NCI-H460 (cell line): ENCODE results near the gene SRGAP2C. TPM values are rescaled to one million over a fixed set of nuclear protein-coding genes. Genes with fewer than 3 reads are reported as not detected.
"Not testable (repeated sequence)": the region's sequence is repeated elsewhere in the genome, so short reads cannot be mapped to it uniquely, and the experiment has no call there.

ENCODE experiments used
- DNase-seq: peaks from one replicate; pipeline ENCODE4 v3.0.0-alpha.2; 2016; ENCODE audit warnings: low read depth; ENCODE audit errors: extremely low read depth
- polyA plus RNA-seq: library from polyadenylated mRNA; depleted of rRNA; stranded (reverse); fragments of >200 nt; gene quantifications from 2 replicates; pipeline ENCODE4 v1.2.3, GENCODE V29; 2014; cell fraction: nucleus; rRNA removed
- total RNA-seq: library from RNA; depleted of rRNA; stranded (reverse); fragments of >200 nt; shearing (Covaris generic); gene quantifications from 2 replicates; pipeline ENCODE4 v1.2.3, GENCODE V29; 2014; rRNA removed

SRGAP2C gene
- total RNA-seq, result 16.7 and 17.7 TPM in 2 replicates
- polyA plus RNA-seq, result 12.6 and 16.4 TPM in 2 replicates

DNA sequence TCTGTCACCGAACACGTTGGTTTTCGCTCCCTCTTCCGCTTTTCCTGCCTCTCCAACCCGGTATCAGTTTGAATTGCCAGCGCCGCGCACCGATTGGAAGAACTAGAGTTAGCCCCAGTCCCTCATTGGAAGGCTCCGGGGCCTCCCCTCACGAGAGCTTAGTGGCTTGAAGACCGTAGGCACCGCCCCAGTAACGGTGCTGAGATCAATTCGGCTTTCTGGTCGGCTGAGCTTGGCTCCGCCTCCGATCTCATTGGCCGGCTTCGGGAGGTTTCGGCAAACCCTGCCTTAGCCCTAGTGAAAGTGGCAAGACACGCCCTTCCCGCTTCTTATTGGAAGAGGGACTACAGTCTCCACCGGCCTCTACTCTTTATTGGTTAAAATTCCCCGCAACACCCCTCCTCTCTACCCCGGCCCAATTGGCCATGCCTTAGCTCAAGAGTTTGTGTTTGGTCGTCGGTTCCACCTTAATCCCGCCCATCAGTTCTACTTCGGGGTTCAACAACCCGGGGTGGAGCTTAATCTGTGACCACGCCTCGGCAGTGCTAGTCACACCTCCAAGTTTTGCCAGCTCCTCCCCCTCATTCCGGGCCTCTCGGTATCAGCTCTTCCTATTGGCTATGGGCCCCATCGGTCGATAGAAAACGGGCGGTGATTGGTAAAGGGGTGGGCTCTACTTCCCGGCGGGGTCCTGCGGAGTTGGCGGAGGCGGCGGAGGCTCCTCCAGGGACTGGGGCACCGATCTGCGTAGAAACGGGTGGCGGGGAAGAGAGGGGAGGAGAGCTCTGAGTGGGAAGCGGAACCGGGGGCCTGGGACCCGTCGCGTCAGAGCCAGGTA, at the start of gene SRGAP2C, which contains the start of gene FAM72B:
TSS of gene SRGAP2C (plus strand) at position 686 of the 838 bp plus-strand sequence. CDS start 2,472 bp downstream, outside the sequence.
TSS of gene FAM72B (minus strand) at position 51 of the 838 bp plus-strand sequence. CDS start 851 bp downstream, outside the sequence.
- peak; percentile 98 for DNase-seq

DNA sequence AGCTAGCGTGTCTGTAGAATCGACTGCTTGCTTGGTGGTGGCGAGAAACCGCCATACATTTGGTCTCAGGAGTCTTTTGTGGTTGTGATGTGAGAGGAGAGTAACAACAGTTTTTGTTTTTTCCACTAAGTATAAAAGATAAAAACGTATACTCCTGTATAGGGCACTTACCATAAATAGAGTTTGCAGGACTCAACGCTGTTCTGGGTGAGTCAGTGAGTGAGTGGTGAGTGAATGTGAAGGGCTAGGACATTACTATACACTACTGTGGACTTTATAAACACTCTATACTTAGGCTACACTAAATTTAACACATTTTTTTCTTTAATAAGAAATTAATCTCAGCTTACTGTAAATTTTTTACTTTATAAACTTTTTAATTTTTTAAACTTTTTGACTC, 44.4 kb upstream of the SRGAP2C start:
- not testable (repeated sequence) for DNase-seq

DNA sequence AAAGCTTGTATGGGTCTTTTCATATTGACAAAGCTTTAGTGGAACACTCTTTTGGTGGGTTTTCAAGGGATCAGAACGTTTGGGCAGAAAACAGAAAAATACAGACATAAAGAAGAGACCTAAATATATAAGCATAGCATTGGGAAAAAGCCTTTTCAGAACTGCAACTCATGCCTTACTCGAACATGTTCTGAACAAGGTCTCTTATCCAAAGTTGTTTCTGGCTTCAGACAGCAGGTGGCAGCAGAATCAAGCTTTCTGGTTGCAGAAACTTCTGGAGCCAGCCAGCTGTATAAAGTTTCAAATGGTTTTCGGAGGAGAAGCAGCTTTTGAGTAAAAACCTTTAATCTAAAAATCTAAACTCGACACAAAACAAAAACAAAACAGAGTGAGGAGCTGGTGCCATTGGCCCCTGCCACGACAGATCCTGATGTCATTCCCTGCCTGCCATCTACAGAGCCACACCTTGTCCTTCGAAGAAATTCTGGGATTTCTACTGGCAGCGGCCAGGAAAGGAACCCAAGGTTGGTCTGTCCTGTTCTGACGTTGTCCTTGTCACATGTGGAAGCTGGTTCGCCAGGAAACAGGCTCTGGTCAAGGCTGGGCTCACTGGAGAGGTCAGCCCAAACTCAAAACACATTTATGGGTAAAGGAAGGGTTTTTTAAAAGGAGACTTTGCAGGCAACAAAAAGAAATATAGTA, 36.1 kb upstream of the SRGAP2C start:
- DNase-seq, result not testable (repeated sequence)

DNA sequence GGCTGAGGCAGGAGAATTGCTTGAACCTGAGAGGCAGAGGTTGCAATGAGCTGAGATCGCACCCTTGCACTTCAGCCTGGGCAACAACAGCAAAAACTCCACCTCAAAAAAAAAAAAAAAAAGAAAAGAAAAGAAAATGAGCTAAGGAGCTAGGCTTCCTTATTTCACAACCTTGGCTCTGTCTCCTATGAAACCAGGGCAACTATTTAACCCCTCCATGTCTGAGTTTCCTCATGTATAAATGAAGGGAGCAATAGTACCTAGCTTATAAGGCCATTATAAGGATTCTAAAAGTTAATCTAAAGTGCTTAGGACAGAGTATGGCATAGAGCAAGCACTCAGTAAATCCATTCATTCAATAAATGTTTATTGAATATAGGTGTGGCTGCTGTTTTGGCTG, 33.5 kb upstream of the SRGAP2C start:
- DNase-seq, result not testable (repeated sequence)

DNA sequence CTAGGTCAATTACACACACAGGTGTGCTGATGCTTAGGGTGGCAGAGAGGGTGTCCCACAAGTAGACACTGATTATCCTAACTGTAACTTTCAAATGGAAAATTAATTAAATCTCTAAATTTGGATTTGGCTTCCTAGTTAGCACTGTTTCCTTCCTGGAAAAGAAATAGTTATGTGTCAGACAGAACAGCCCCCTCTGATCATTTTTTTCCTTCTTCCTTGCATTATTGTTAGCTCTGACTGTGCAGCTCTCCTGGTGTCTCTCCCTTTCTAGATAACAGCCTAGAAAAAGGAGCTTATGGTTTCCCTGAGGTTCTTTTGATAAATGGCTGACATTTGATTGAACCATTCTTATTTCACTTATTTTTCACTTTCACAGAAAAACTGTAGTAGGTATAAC, 32.0 kb upstream of the SRGAP2C start:
- DNase-seq, result not testable (repeated sequence)

DNA sequence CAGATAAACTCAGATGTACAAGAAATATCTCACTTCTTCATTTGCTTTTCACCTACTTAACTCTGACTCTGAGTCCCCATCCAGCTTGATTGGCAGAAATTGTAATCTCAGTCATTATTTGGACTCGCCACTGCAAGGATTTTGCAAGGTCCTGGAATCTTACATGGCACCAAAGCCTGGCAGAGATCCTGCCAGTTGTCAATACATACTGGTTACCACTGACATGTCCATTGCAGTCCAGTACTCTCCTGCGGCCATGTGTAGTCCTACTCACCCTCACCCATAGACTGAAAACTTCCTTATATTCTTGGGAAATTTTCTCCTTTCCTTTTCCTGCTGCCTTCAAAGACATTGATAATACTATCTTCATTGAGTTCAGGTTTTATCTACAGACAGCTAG, 30.0 kb upstream of the SRGAP2C start:
- not testable (repeated sequence) for DNase-seq

DNA sequence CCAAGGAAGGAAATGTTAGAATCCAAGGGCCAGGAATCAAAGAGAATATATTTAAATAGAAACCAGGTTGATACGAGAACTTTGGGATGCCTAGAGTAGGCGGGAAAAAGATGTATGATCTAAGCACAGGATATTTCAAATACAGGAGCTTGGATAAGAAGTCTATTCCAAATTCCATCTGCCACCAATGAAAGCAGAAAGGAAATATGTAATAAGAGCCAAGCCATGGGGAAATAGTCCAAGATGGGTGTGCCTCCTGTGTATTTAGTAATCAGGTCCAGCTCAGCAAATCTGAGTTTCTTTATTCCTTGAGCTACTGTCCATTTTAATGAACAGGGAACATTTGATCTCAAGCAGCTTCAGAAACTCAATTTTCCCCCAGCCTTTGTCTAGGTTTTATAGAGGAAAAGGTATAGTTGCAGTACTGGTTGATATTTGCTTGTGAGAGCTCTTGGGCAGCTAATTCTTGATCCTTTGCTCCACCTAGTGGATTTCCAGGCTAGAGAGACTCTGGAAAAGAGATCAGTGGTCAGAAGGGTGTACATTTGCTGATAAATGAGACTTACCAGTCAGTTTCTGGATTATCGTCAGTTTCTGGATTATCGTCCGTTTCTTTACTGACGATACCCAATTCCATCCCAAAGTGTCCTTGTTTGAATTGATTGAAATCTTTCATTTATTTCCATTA, 29.0 kb upstream of the SRGAP2C start:
- peak; percentile 9 for DNase-seq

DNA sequence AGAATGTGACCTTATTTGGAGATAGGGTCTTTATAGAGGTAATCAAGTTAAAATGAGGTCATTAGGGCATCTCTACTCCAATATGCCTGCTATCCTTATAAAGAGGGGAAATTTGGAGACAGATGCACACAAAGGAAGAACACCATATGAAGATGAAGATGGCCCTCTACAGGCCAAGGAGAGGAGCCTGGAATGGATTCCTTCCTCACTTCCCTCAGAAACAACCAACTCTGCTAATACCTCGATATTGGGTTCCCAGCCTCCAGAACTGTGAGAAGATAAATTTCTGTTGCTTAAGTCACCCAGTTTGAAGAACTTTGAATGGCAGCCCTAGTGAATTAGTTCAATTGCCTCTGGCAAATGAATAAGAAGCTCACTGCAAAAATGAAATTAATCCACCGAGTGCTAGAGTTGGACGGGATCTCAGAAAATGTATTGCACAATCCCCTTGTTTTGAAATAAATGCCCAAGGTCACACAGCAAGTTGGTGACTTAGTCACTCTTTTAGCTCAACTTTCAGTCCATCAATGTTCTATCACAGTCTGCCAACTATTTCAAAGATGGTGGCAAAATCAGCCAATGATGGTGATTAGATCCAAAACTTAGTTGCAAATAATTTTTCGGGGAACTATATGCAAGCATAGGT, 27.7 kb upstream of the SRGAP2C start:
- not testable (repeated sequence) for DNase-seq

DNA sequence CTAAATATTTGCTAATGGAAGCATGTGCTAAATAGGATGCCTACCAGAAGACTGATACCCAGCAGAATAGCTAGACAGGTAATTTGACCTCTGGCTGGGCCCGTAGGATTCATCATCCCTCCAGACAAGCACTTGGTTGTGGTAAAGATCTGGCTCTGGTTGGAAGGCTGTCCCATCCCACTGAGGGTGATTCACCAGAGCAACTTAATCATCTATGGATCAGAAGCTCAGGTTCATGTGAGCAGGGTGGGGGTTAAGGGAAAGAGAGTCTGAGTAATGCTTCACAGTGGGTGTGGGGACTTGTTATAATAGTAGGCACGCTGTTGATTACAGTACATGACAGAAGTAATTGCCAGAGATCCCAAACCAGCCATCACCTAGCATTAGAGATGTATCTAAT, 27.2 kb upstream of the SRGAP2C start:
- DNase-seq, result not testable (repeated sequence)

DNA sequence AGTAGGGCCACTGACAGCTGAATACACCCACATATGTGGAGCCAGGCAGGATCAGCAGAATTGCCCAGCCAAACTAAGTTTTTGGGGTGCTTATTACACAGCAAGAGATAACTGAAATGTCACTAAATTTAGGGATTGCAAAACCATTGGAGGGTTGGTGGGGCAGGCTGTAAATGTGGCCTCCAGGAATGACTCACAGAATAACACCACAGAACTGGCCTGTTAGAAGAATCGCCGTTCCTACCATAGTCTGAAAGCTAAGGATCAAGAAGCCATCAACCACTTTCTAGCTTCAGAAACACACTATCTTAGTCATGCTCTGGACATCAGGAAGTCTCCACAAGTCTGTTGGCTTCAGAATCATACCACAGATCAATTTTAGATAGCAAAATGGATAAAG, 24.7 kb upstream of the SRGAP2C start:
- DNase-seq, result not testable (repeated sequence)

DNA sequence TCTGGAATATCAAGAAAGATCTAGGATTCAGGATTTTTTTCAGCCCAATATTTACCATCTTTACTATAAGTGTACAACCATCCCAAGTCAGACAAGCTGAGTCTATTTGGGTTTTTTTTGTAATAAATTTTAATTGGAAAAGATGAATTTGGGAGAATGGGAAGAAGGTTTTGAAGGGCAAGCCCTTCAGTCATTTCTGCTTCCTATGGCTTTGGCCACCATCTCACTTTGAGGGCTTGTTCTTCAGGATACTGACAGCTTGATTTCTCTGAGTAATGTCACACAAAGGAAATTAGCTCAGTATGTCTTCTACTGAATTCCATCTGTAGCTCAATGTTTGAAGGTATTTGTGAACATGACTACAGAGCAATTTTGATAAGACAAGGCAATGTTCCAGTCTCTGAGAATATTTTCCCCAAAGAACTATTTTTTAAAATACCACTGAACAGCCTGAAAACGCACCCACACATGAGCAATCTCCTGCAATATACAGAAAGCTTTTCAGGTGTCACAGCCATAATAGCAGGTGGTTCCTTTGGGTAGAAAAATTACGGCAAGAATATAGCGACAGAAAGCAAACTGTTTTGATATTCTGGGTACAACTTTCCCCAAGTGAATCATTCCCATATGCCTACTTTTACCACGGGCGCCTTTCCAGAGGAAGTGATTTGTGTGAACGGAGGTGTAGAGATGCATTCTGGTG, 23.4 kb upstream of the SRGAP2C start:
- DNase-seq, result not testable (repeated sequence)

DNA sequence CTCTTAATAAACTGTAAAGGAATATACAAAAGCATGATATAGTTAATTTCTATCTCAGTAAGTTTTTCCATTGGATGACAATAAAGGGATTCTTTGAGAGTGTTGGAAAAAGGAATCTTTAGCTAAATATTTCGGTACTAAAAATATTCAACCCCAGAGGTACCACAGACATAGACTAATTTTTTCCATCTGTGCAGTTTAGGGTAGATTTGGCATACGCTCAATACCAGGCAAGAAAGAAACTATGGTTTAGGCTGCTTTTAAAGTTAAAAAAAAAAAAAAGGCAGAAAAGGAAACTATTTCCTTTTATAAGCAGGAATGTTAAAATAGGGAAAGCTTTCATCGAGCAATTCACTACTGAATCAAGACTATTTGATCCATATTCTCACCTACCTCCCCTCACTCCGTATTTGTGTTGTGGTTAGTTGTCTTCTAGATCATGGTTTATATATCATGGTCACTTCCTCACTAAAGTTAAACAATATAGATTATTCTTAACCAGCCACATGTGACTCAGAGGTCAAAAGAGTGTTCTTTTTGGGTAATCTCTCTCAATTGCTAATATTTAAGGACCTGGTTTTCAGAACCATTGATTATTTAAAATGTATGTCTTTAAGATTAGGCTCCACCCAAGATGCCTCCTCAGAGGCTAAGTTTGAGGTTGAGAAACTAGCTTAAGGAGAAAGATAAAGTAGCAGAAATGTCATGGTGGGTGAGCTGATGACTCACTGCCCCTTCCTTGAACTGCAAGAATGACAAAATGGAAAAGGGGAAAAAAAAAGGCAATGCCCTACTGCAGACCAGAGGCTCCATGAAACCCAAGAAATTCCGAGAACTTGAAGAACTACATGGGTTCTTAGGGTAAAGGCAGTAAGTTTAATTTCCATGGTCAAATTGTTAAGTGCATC, 20.7 kb upstream of the SRGAP2C start:
- DNase-seq, result not testable (repeated sequence)

DNA sequence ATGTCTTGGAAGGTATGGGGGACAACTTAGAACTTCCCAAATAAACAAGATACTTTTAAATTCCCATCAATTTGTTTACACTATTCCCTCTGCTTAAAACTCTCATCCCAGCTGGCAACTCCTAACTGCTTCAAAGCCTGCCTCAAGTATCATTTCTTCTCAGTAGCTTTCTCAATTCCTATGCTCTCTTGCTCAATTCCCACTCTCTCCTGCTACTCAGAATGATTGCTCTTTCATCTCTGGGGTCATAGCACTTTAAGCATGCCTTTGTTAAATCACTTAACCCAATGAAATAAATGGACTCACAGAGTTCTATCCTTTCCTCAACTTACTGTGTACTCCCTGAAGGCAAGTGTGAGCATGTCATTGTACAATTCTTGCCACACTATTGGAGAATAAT, 19.5 kb upstream of the SRGAP2C start:
- not testable (repeated sequence) for DNase-seq

DNA sequence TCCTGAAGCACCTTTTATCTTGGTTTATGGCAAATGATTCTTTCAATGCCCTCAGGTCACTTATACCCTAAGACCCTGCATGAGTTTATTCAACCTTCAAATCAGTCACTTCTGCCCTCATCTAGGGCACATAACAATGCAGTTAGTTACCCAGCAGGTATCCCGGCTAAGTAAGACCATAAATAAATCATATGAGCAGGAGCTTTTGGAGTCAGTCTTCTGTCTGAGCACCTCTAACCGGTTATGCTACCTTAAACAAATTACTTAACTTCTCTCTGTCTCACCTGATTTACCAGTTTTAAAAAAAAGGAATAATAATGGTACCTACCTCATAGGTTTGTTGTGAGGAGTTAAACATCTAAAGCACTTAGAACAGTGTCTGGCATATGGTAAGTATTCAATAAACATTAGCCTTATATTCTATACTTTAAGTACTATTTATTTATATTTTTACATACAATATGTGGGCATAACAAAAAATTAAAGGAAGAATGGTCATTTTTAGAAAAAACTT, 17.5 kb upstream of the SRGAP2C start:
- DNase-seq, result not testable (repeated sequence)

DNA sequence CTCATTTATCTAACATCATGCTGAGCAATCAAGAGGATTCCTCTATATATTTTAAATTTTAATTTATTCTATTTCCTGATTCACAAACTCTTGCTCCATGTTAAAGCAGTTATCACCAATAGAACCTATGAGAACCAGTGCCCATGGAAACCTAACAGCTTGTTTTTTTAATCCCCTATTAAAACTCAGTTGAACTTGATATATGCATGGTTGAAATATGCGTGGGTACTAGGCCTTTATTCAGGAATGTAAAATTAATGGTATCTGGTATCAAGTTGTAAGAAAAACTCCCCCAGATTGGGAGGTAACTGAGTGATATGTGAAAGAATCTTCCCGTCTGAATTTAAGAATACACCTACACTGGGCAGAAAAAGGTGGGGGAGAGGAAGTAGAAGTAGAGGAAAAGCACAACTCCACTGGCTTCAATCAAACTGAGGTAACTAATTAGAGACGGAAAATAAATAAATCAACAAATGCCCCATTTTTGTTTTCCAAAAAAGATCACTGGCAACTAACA, 16.6 kb upstream of the SRGAP2C start:
- not testable (repeated sequence) for DNase-seq

DNA sequence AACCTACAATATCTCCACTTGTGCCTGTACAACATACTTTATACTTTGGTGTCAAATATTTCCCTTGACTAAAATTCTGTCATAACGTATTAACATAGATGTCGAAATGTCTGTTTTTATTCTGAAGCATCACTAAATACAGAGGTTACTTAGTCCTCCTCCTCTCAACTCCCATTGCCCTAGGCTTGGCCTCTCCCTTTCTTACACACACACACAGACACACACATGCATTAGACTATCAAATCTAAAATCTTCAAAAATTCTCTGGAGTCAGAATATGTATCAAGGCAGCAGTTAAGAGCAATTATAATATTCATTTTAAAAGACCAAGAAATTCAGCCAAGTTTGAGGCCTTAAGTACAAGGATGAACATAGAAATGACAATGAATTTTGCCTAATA, 8.1 kb upstream of the SRGAP2C start:
- DNase-seq, result not testable (repeated sequence)

DNA sequence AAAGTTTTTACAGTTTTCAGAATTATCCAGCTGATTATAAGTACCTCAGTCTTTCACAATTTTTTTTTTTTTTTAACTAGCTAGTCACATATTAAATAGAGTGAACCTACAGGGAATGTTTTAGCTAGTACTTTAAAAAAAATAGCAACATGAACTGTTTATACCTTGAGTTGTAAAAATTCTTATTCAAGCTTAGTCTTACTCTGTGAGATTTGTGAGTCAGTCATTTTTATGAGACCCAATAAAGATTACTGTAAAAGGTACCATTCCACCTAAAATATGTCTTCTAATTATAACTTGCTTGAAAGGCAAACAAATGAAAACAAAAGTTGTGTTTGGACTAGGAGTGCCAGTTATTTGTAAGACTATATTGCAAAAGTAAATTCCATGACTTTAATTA, 6.6 kb upstream of the SRGAP2C start:
- not testable (repeated sequence) for DNase-seq

DNA sequence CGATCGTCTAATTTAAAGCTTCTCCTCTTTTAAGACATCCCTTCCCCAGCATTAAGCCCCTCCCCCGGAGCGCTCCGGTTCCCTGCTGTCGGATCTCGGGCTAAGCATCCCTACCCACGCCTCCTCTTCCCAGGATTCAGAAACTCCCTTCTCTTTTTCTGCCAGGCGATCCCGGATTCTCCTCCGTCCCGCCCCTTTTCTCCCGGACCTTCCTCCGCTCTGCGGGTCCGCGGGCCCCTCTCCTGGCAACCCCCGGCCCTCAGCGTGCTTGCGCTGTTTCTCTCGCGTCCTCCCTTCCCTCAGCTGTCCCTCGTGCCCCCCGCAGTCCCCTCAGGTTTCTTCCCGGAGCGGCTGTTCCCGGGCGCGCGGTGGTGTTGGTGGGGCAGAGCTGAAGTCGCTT, 908 bp upstream of the SRGAP2C start:
- not testable (repeated sequence) for DNase-seq
